22Rv1 (cell line): ENCODE measurements around the gene LAMA3.

Experiments
- ZFX ChIP-seq: fragments of 450-650 bp; IDR thresholded peaks from 2 replicates; pipeline ENCODE4 v1.6.1; 2017; ENCODE audit warnings: antibody characterized with exemption, borderline replicate concordance
- TF ChIP-seq, protein P1 (sequence below): fragments of 450-650 bp; IDR thresholded peaks from 2 replicates; pipeline ENCODE4 v1.5.1; 2017; ENCODE audit warnings: mild to moderate bottlenecking

DNA sequence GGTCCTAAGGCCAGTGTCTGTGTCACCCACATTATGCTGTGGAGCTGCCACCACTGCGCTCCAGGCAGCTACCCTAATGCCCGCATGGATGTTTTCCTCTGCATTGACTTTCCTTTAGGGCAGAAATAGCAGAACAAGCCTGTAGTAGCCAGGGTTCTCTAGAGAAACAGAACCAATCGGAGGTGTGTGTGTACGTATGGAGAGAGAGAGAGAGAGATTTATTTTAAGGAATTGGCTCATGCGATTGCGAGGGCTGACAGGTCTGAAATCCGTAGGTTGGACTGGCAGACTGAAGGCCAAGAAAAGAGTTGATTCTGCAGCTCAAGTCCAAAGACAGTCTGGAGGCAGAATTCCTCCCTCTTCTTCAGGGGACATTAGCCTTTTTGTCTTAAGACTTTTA lies 110.3 kb downstream of the LAMA3 start:
- TF ChIP-seq, protein P1, sequence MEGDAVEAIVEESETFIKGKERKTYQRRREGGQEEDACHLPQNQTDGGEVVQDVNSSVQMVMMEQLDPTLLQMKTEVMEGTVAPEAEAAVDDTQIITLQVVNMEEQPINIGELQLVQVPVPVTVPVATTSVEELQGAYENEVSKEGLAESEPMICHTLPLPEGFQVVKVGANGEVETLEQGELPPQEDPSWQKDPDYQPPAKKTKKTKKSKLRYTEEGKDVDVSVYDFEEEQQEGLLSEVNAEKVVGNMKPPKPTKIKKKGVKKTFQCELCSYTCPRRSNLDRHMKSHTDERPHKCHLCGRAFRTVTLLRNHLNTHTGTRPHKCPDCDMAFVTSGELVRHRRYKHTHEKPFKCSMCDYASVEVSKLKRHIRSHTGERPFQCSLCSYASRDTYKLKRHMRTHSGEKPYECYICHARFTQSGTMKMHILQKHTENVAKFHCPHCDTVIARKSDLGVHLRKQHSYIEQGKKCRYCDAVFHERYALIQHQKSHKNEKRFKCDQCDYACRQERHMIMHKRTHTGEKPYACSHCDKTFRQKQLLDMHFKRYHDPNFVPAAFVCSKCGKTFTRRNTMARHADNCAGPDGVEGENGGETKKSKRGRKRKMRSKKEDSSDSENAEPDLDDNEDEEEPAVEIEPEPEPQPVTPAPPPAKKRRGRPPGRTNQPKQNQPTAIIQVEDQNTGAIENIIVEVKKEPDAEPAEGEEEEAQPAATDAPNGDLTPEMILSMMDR: no peak
- no peak for TF ChIP-seq ZFX
